ENCODE measurements around the gene PIPOX. TPM values are rescaled to one million over a fixed set of nuclear protein-coding genes. Genes with fewer than 3 reads are reported as not detected.

The PIPOX gene
- total RNA-seq, 4 donors from 2014 or later: 1.2 to 15.3 (median 1.6) TPM; not detected in 1

- TF ChIP-seq EP300 (IDR thresholded peaks at IDR 0.05; ENCODE audit: low read depth) (no peak), POLR2AphosphoS5 (IDR thresholded peaks at IDR 0.05) (no peak), CTCF (IDR thresholded peaks at IDR 0.05) (no peak), POLR2A (IDR thresholded peaks at IDR 0.05) (no peak)
- Histone ChIP-seq H3K4me1 (no peaks in the 10 kb centered on the region), H3K27me3 (no peaks in the 10 kb centered on the region), H3K9me3 (no peaks in the 10 kb centered on the region), H3K36me3 (peaks cover 0 to 59% (median 25%) of the 10 kb centered on the region in 4 donors), H3K4me3 (no peak overlapping the region), H3K27ac (no peak overlapping the region)
- 94% methylated on average over 5 of the region's 5 CpGs; no CpG with 5 or more reads in 1 of the 2 donors for WGBS, 2 donors (ENCODE audit: low coverage in 1 of 2)
- in situ Hi-C loops (cut with MboI; ENCODE audit: low pct_ligation_motif_present in 1 of 4, low pct_unique_long_range_greater_than_20kb in 1 of 4, low sequenced_read_pairs in 3 of 4): no loop called here
- no peak for DNase-seq
- intact Hi-C loops (cut with DNase I; ENCODE audit: low total_unique reads): no loop called here
Observed at GRCh38 chr17:29099527-29099926, 56.6 kb downstream of the PIPOX start.

GRCh38 chr17:29100296-29100695 lies 57.4 kb downstream of the PIPOX start:
- H3K9me3 ChIP-seq: no peaks in the 10 kb centered on the region
- TF ChIP-seq EP300 (IDR thresholded peaks at IDR 0.05; ENCODE audit: low read depth) (no peak), POLR2AphosphoS5 (IDR thresholded peaks at IDR 0.05) (no peak), CTCF (IDR thresholded peaks at IDR 0.05) (no peak), POLR2A (IDR thresholded peaks at IDR 0.05) (no peak)
- no peaks in the 10 kb centered on the region for H3K27me3 ChIP-seq
- in situ Hi-C loops (cut with MboI; ENCODE audit: low pct_ligation_motif_present in 1 of 4, low pct_unique_long_range_greater_than_20kb in 1 of 4, low sequenced_read_pairs in 3 of 4): no loop called here
- no peak overlapping the region for H3K4me3 ChIP-seq
- intact Hi-C loops (cut with DNase I; ENCODE audit: low total_unique reads): no loop called here
- WGBS, 2 donors (ENCODE audit: low coverage in 1 of 2): 85% methylated on average over 8 of the region's 8 CpGs; no CpG with 5 or more reads in 1 of the 2 donors
- no peak for DNase-seq
- no peak overlapping the region for H3K27ac ChIP-seq
- no peaks in the 10 kb centered on the region for H3K4me1 ChIP-seq
- peaks cover 0 to 54% (median 25%) of the 10 kb centered on the region in 4 donors for H3K36me3 ChIP-seq

DNA sequence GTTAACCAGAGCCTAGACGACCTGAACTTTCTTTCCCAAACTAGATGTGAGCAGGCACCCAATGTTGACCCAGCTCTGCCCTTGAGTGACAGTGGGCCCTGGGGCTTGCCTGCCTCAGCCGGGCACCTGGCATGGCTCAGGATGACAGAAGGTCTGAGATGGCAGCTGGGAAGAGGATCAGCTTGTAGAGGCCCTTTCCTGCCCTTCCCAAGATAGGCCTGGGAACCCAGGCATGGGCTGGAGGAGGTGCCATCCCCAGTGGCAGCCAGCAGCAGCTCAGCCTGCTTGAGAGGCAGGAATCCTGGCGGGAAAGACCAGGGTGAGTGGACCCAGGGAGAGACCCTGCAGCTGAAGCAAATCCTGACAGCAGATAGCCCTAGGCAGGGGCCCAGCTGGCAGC lies 59.1 kb downstream of the PIPOX start:
- no peaks in the 10 kb centered on the region for H3K27me3 ChIP-seq
- in situ Hi-C loops (cut with MboI; ENCODE audit: low pct_ligation_motif_present in 1 of 4, low pct_unique_long_range_greater_than_20kb in 1 of 4, low sequenced_read_pairs in 3 of 4): no loop called here

DNA sequence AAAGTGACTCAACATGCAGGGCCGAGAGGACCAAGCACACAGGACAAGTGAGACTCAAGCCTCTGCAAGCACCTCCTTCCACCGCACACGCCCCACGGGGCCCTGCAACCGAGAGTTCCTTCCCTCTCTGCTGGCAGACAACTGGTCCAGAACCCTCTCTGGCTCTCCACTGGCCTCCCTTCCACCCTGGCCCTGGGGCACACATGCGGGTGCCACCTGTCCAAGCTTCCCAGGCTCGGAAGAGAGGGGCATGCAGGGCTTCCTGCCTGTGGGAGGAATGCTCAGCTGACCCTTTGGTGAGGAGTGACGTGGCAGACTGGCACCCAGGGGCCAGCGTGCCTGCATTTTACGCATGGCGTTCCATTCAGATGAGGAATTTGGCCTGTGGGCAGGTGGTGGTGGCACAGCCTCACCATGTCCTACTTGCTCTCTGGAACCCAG lies 59.8 kb downstream of the PIPOX start:
- Histone ChIP-seq H3K27ac (no peak overlapping the region), H3K4me3 (no peak overlapping the region), H3K9me3 (no peaks in the 10 kb centered on the region), H3K36me3 (peaks cover 0 to 56% (median 20%) of the 10 kb centered on the region in 4 donors), H3K4me1 (no peaks in the 10 kb centered on the region), H3K27me3 (no peaks in the 10 kb centered on the region)
- in situ Hi-C loops (cut with MboI; ENCODE audit: low pct_ligation_motif_present in 1 of 4, low pct_unique_long_range_greater_than_20kb in 1 of 4, low sequenced_read_pairs in 3 of 4): no loop called here
- DNase-seq: no peak
- no peak for TF ChIP-seq CTCF (IDR thresholded peaks at IDR 0.05)
- no peak for TF ChIP-seq POLR2A (IDR thresholded peaks at IDR 0.05)
- TF ChIP-seq EP300 (IDR thresholded peaks at IDR 0.05; ENCODE audit: low read depth): no peak
- no peak for TF ChIP-seq POLR2AphosphoS5 (IDR thresholded peaks at IDR 0.05)
- 91% methylated on average over 11 of the region's 11 CpGs; no CpG with 5 or more reads in 1 of the 2 donors for WGBS, 2 donors (ENCODE audit: low coverage in 1 of 2)
- intact Hi-C loops (cut with DNase I; ENCODE audit: low total_unique reads): no loop called here

More for the DNA sequence above, 59.1 kb downstream of the PIPOX start:
- no peaks in the 10 kb centered on the region for H3K4me1 ChIP-seq
- peaks cover 0 to 61% (median 22%) of the 10 kb centered on the region in 4 donors for H3K36me3 ChIP-seq
- 89% methylated on average over 3 of the region's 3 CpGs; no CpG with 5 or more reads in 1 of the 2 donors for WGBS, 2 donors (ENCODE audit: low coverage in 1 of 2)
- no peaks in the 10 kb centered on the region for H3K9me3 ChIP-seq
- no peak for DNase-seq
- intact Hi-C loops (cut with DNase I; ENCODE audit: low total_unique reads): no loop called here
- no peak overlapping the region for H3K27ac ChIP-seq
- H3K4me3 ChIP-seq: no peak overlapping the region
- TF ChIP-seq POLR2A (IDR thresholded peaks at IDR 0.05) (no peak), CTCF (IDR thresholded peaks at IDR 0.05) (no peak), POLR2AphosphoS5 (IDR thresholded peaks at IDR 0.05) (no peak), EP300 (IDR thresholded peaks at IDR 0.05; ENCODE audit: low read depth) (no peak)
